GM12865 (cell line): ENCODE results near the gene PODN.

Source experiments
- DNase-seq: peaks from one replicate; pipeline ENCODE4 v3.0.0; 2010; ENCODE audit warnings: low read depth
- H3K4me3 ChIP-seq: 2 replicates; pipeline ENCODE4 v1.5.1; 2011; ENCODE audit warnings: mild to moderate bottlenecking, low read depth, low read length, control low read depth
- CTCF ChIP-seq: IDR thresholded peaks from 2 replicates; pipeline ENCODE4 v1.5.1; 2011; ENCODE audit warnings: low read length, control low read depth, low read depth, inconsistent platforms; ENCODE audit not compliant: insufficient read depth; ENCODE audit errors: missing control alignments

The PODN gene

GRCh38 chr1:53038566-53038965 is 23.4 kb upstream of the PODN start:
- no peak overlapping the region for H3K4me3 ChIP-seq

GRCh38 chr1:53043271-53043670 is 18.7 kb upstream of the PODN start:
- H3K4me3 ChIP-seq = no peak overlapping the region
- no peak for DNase-seq
- no peak for TF ChIP-seq CTCF

More at GRCh38 chr1:53038566-53038965, 23.4 kb upstream of the PODN start:
- no peak for TF ChIP-seq CTCF
- DNase-seq = no peak

GRCh38 chr1:53044926-53045325 is 17.1 kb upstream of the PODN start:
- no peak overlapping the region for H3K4me3 ChIP-seq
- DNase-seq = no peak
- TF ChIP-seq CTCF = no peak

- no peak for TF ChIP-seq CTCF
- no peak overlapping the region for H3K4me3 ChIP-seq
- no peak for DNase-seq
Observed at GRCh38 chr1:53046930-53047329, 15.1 kb upstream of the PODN start.

- no peak for TF ChIP-seq CTCF
- H3K4me3 ChIP-seq = no peak overlapping the region
- DNase-seq = no peak
Observed at GRCh38 chr1:53047737-53048736, 14.0 kb upstream of the PODN start.

- DNase-seq = no peak
- TF ChIP-seq CTCF = no peak
- no peak overlapping the region for H3K4me3 ChIP-seq
Observed at GRCh38 chr1:53048960-53049573, 12.9 kb upstream of the PODN start.

- no peak overlapping the region for H3K4me3 ChIP-seq
- no peak for DNase-seq
Observed at GRCh38 chr1:53049574-53049967, 12.4 kb upstream of the PODN start.

More at GRCh38 chr1:53049574-53049967, 12.4 kb upstream of the PODN start:
- TF ChIP-seq CTCF = no peak
